ENCODE measurements around the gene FTCD. TPM values are rescaled to one million over a fixed set of nuclear protein-coding genes. Genes with fewer than 3 reads are reported as not detected.

Gene FTCD
- polyA plus RNA-seq, 1 donor, result 1.5 TPM

- no peak for DNase-seq (ENCODE audit: low read depth)
Observed at GRCh38 chr21:46124083-46124925, 31.1 kb downstream of the FTCD start.

GRCh38 chr21:46122758-46123683 lies 32.4 kb downstream of the FTCD start:
- no peak for DNase-seq (ENCODE audit: low read depth)

- no peak for DNase-seq (ENCODE audit: low read depth)
Observed at GRCh38 chr21:46122237-46122671, 33.1 kb downstream of the FTCD start.

GRCh38 chr21:46121286-46122221 lies 33.8 kb downstream of the FTCD start:
- DNase-seq (ENCODE audit: low read depth), result no peak

- no peak for DNase-seq (ENCODE audit: low read depth)
Observed at GRCh38 chr21:46120301-46121285, 34.8 kb downstream of the FTCD start.

GRCh38 chr21:46119637-46120271 lies 35.6 kb downstream of the FTCD start:
- DNase-seq (ENCODE audit: low read depth), result no peak

GRCh38 chr21:46119144-46119636 lies 36.2 kb downstream of the FTCD start:
- DNase-seq (ENCODE audit: low read depth), result no peak

- no peak for DNase-seq (ENCODE audit: low read depth)
Observed at GRCh38 chr21:46118316-46119143, 36.8 kb downstream of the FTCD start.

GRCh38 chr21:46117586-46118315 lies 37.6 kb downstream of the FTCD start:
- no peak for DNase-seq (ENCODE audit: low read depth)

GRCh38 chr21:46116776-46117585 lies 38.4 kb downstream of the FTCD start:
- no peak for DNase-seq (ENCODE audit: low read depth)

GRCh38 chr21:46116189-46116775 lies 39.1 kb downstream of the FTCD start:
- DNase-seq (ENCODE audit: low read depth), result no peak

- DNase-seq (ENCODE audit: low read depth), result no peak
Observed at GRCh38 chr21:46115441-46116188, 39.8 kb downstream of the FTCD start.

GRCh38 chr21:46114963-46115362 lies 40.4 kb downstream of the FTCD start:
- DNase-seq (ENCODE audit: low read depth), result no peak

GRCh38 chr21:46113497-46114176 lies 41.7 kb downstream of the FTCD start:
- DNase-seq (ENCODE audit: low read depth), result no peak

GRCh38 chr21:46112725-46113215 lies 42.6 kb downstream of the FTCD start:
- no peak for DNase-seq (ENCODE audit: low read depth)

Data from forelimb muscle (tissue), 1 donor.